ENCODE measurements around the gene CCM2L.

CCM2L gene

GRCh38 chr20:32010101-32010500 lies at the start of gene CCM2L:
TSS of gene CCM2L (plus strand) at chr20:32010438. CDS start at chr20:32010455, 17 bp downstream.
- no peak for DNase-seq

GRCh38 chr20:31962761-31963160 lies 47.5 kb upstream of the CCM2L start:
- DNase-seq = no peak

- no peak for DNase-seq
Observed at GRCh38 chr20:31963889-31964288, 46.3 kb upstream of the CCM2L start.

GRCh38 chr20:31966991-31967655 lies 43.1 kb upstream of the CCM2L start:
- DNase-seq = no peak

- peak in 1 of 4 experiments; percentile 5 for DNase-seq
Observed at GRCh38 chr20:31967830-31968249, 42.4 kb upstream of the CCM2L start, which contains the start of gene XKR7. TSS of gene XKR7 (plus strand) at chr20:31968151. CDS start at chr20:31968176, 25 bp downstream.

- DNase-seq = peak; percentile 60 to 66 (median 62)
Observed at GRCh38 chr20:31968291-31969126, 41.7 kb upstream of the CCM2L start.

- DNase-seq = no peak
Observed at GRCh38 chr20:31969991-31970390, 40.2 kb upstream of the CCM2L start.

- DNase-seq = no peak
Observed at GRCh38 chr20:31972471-31973021, 37.7 kb upstream of the CCM2L start.

GRCh38 chr20:31974296-31974695 lies 35.9 kb upstream of the CCM2L start:
- DNase-seq = no peak

GRCh38 chr20:31974951-31975487 lies 35.2 kb upstream of the CCM2L start:
- DNase-seq = no peak

- no peak for DNase-seq
Observed at GRCh38 chr20:31975874-31976273, 34.4 kb upstream of the CCM2L start.

- no peak for DNase-seq
Observed at GRCh38 chr20:31977080-31977479, 33.2 kb upstream of the CCM2L start.

- DNase-seq = no peak
Observed at GRCh38 chr20:31979713-31980426, 30.4 kb upstream of the CCM2L start.

- no peak for DNase-seq
Observed at GRCh38 chr20:31981784-31982183, 28.5 kb upstream of the CCM2L start.

GRCh38 chr20:31984981-31985471 lies 25.2 kb upstream of the CCM2L start:
- no peak for DNase-seq

- no peak for DNase-seq
Observed at GRCh38 chr20:31987744-31988143, 22.5 kb upstream of the CCM2L start.

- no peak for DNase-seq
Observed at GRCh38 chr20:31988430-31989015, 21.7 kb upstream of the CCM2L start.

GRCh38 chr20:31989030-31989645 lies 21.1 kb upstream of the CCM2L start:
- no peak for DNase-seq

GRCh38 chr20:31990641-31991338 lies 19.4 kb upstream of the CCM2L start:
- no peak for DNase-seq

GRCh38 chr20:31991339-31991705 lies 18.9 kb upstream of the CCM2L start:
- DNase-seq = no peak

- DNase-seq = no peak
Observed at GRCh38 chr20:31992086-31992485, 18.2 kb upstream of the CCM2L start.

Measured in activated CD4-positive, CD25-positive, alpha-beta regulatory T cell (primary cell).